Adipose tissue (tissue), 3 donors: ENCODE results near the gene CEP44. TPM values are rescaled to one million over a fixed set of nuclear protein-coding genes. Genes with fewer than 3 reads are reported as not detected.
"Not testable (repeated sequence)": the region's sequence is repeated elsewhere in the genome, so short reads cannot be mapped to it uniquely, and the experiment has no call there.

Experiments
- H3K27ac ChIP-seq: one replicate; pipeline ENCODE4 v1.5.1; 2013; ENCODE audit warnings: low read depth, low read length
- WGBS, 3 donors: extraction: QIAGEN DNeasy Blood & Tissue Kit; methylation state at CpG; one replicate each; pipeline ENCODE4 v1.1.7; 2013; 5-methylcytosine and 5-hydroxymethylcytosine counted together
- polyA plus RNA-seq, 3 donors: library from polyadenylated mRNA; stranded (reverse); fragments of 200-250 nt; gene quantifications; one replicate each; pipeline ENCODE4 v1.2.3, GENCODE V29; 2013
- donor health status: healthy with polysubstance abuse.
- donor health status: Bipolar disorder and iron deficiency.
- donor health status: healthy.

CEP44 gene
- polyA plus RNA-seq, 3 donors = 3.4 to 8.8 (median 4.5) TPM

GRCh38 chr4:174316546-174316945, 32.8 kb downstream of the CEP44 start:
- no peak overlapping the region for H3K27ac ChIP-seq
- WGBS, 3 donors = 79 to 89% (median 83%) methylated on average over 1 of the region's 1 CpG

DNA sequence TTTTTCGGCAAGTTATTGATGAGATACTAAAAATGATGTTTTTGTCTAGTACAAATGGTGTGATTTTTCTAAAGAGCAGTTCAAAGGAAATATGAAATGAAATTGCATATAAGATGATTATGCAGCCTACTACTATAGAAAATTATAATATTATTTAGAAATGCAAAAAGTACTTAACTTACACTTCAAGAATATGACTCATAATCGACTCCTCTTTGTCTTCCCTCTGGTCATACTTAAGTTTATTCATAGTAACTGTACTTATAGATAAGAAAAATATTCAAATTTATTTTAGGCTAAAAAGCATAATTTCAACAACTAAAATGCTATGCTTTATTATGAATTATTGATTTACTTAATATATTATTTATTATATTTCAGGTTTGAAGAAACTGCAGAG, 33.2 kb downstream of the CEP44 start:
- WGBS, 3 donors = 71 to 73% (median 72%) methylated on average over 2 of the region's 2 CpGs
- H3K27ac ChIP-seq = no peak overlapping the region

DNA sequence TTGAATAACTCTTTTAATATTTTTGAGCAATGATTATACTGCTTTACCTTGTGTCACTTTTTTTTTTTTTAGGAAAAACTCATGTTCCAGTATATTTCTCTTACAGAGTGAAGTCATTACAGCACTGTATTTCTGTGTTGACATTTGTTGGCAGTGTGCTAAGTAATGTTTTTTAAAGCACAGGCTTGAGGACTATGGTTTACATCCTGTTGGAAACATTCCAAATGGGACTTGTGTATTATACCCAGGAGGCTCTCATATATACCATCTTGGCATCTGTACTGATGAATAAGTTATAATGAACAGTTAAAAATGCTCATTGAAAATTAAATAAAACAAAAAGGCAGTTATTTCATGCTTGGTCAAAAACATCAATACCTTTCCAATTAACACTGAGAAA, 33.8 kb downstream of the CEP44 start:
- H3K27ac ChIP-seq = no peak overlapping the region

DNA sequence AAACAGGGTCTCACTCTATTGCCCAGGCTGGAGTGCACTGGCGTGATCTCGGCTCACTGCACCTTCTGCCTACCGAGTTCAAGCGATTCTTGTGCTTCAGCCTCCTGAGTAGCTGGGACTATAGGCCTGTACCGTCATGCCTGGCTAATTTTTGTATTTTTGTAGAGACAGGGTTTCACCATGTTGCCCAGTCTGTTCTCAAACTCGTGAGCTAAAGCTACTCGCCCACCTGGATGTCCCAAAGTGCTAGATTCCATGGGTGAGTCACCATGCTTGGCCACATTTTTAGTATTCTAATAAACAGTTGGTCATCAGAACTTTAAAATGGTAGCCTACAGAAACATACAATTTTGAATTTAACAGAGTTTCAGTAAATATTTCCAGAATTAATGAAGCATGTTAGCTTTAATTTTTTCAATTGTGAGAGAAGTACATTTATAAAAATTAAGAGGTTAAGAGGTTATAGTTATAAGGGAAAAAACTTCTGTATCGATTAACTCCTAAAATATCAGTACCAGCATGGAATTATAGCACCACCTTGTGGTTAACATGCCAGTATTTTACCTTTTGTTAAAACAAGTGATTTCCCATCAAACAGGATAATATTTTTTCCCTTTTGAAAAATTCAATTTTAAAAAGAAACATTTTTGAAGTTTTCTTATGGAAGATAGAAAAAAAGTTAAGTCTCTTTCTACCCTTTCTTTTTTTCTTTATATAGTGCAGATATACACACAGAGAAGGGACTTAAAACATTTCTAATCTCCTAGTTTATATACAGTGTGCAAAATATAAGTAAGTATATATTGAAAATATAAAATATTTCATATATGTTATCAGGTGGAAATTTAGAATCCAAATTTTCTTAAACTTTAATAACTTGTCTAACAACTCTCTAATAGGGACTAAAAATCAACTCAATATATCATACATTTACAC, 35.4 kb downstream of the CEP44 start:
- no peak overlapping the region for H3K27ac ChIP-seq
- WGBS, 3 donors = 74 to 79% (median 77%) methylated on average over 8 of the region's 8 CpGs

DNA sequence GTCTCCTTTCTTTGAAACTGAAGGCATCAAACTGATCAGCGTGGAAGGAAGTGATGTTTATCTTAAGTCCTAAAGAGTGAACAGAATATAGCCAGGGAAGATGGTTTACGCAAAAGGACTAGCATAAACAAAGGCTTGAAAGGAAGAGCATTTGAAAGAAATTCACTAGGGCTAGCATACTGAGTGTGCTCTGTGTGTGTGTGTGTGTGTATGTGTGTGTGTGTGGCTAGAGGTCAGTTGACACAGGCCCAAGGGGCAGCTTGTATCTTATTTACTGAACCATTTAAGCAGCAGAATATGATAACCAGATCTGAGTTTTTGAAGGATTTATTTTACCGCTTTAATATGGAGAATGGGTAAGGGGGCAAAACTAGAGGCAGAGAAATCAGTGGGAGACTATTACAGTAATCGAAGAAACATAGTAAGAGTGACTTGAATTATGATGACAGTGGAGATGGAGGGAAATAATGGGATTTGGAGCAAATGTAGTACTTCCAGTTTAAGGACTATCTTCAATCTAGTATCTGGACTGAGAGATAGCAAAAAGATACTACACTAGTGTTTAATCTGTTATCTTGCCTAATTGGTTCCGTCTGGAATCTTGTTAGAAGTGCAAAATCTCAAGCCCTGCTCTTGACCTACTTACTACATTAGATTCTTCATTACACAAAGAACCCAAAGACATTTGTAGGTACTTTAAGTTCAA, 36.9 kb downstream of the CEP44 start:
- WGBS, 3 donors = 75 to 89% (median 79%) methylated on average over 5 of the region's 5 CpGs
- no peak overlapping the region for H3K27ac ChIP-seq

DNA sequence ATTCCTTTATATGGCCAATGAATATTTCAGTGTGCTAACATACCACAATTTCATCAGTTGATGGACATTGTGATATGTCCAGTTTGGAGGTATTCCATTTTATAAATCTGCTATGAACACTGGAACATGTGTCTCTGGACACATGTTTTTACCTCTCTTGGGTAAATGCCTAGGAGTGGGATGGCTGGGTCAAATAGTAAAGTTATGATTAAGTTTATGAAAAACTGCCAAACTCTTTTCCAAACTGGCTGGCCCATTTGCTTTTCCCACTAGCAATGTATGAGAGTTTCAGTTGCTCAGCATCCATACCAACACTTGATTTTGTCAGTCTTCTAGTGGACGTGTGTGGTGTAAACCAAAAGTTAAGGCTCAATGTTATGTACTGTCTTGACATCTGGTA, 40.5 kb downstream of the CEP44 start:
- no peak overlapping the region for H3K27ac ChIP-seq
- WGBS, 3 donors = 80 to 85% (median 82%) methylated on average over 1 of the region's 1 CpG

GRCh38 chr4:174324725-174325124, 41.0 kb downstream of the CEP44 start:
- 81 to 88% (median 81%) methylated on average over 2 of the region's 2 CpGs for WGBS, 3 donors
- no peak overlapping the region for H3K27ac ChIP-seq

DNA sequence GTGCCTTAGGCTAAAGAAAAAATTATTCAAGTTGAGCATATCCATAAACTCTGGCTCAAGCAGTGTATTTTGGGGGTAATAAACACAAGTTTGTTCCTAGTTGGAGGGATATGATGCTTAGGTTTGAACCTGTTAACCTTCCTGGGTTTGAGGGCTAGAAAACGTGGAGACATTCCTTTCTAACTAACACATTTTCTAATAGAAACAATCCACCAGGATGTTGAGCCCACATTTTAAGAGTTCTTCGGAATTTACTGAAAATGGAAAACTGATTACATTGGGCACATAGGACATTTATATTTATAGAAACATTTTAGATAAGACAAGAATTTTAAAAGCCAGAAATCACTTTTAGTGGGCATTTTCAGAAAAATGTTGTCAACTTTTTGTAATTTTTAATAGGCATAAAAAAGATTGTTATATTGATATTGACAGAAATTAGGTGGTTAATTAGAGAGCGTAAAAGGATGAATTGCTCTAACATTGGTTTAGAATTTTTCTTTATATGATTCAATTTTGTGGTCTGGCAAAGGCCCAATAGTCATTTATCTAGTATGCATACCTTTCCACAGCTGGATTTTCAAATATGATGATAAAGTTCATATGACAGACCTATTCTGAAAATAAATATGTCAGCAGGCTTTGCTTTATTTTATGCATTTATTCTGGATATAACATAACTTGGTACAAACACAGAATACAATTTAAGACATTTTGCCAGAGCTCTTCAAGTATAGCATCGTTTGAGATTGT, 49.2 kb downstream of the CEP44 start:
- H3K27ac ChIP-seq = no peak overlapping the region
- 72 to 85% (median 73%) methylated on average over 4 of the region's 4 CpGs for WGBS, 3 donors

DNA sequence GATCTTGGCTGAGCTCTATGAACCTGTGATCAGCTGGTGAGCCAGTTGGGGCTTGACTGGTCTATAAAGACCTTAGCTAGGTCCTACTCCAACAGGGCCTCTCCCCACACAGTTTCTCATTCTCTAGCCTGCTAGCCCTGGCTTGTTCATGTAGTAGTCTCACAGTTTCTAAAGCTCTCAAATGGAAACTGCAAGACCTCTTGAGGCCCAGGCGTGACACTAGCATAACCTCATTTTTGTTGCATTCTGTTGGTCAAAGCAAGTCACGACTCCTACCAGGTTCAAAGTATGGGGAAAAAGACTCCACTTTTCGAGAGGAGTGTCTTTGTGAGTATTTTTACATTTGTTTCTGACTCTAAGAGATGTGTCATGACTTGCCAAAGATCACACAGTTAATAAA, 50.9 kb downstream of the CEP44 start:
- H3K27ac ChIP-seq = no peak overlapping the region
- WGBS, 3 donors = 86 to 93% (median 90%) methylated on average over 3 of the region's 3 CpGs

GRCh38 chr4:174340714-174341113, 57.0 kb downstream of the CEP44 start:
- WGBS, 3 donors = 79 to 87% (median 83%) methylated on average over 2 of the region's 2 CpGs
- no peak overlapping the region for H3K27ac ChIP-seq

- H3K27ac ChIP-seq = no peak overlapping the region
- 90 to 97% (median 96%) methylated on average over 1 of the region's 1 CpG for WGBS, 3 donors
Observed at GRCh38 chr4:174349156-174349555, 65.4 kb downstream of the CEP44 start.

DNA sequence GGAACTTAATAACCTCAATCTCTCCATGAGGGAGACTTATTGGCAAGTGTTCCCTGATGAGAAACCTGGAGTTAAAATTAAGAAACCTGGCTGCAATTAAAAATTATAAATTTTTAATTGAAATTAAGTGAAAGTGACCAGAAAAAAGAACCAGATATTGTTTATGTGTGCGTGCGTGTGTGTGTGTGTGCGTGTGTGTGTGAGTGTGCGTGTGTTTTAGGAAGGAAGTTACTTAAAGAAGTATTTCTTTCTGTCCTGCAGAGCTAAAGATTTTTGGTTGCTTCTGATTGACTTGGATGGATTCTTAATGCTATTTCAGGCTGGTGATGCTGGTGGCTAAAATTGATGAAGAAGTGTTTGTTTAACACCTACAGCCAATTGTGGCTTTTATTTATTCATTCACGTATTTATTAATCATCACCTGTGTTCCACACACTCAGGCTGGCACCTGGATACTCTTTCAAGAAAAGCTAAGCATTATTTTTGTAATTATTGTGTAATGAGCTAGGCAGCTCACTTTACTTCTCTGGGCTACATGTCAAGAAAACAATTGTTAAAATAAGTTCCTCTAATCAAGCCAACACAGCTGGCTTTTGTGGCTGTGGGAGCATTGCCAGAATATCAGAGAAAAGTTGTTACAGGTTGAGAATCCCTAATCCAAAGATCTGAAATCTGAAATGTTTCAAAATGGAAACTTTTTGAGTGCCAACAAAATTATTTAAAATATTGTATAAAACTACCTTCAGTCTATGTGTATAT, 68.5 kb downstream of the CEP44 start:
- H3K27ac ChIP-seq = no peak overlapping the region
- 44 to 54% (median 47%) methylated on average over 5 of the region's 5 CpGs for WGBS, 3 donors

DNA sequence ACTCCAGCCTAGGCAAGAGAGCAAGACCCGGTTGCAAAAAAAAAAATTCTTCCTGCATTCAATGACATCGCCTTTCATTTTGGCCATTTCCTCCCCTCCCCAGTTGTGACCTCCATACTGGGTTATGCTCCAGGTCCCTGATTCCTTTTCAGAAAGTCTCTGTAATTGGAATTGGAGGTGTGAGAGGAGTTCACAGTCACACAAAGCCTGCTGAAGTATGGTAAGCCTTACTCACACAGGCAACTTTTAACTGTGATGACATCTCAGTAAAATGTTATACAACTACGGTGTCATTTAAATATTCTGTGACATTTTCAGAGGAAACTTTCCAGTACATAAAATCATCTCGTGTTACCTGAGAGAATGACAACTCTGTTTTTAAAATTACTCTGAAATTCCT, 73.6 kb downstream of the CEP44 start:
- no peak overlapping the region for H3K27ac ChIP-seq
- 74 to 84% (median 80%) methylated on average over 4 of the region's 4 CpGs for WGBS, 3 donors

DNA sequence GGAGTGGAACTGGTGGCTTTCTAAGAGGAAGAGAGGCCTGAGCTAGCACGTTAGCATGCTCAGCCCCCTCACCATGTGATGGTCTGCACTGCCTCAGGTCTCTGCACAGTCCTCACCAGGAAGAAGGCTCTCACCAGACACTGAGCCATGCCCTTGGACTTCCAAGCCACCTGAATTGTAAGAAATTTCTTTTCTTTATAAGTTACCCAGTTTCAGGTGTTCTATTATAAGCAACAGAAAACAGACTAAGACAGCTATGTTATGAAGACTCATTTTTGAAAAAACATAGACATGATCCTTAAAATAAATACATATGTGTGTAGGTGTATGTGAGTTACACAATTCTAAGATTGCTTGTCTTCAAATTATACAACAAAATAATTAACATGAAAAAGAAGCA, 74.7 kb downstream of the CEP44 start:
- 65 to 69% (median 68%) methylated on average over 1 of the region's 1 CpG for WGBS, 3 donors
- H3K27ac ChIP-seq = no peak overlapping the region

- H3K27ac ChIP-seq = no peak overlapping the region
- 40 to 91% (median 85%) methylated on average over 1 of the region's 1 CpG for WGBS, 3 donors
Observed at GRCh38 chr4:174358829-174359228, 75.1 kb downstream of the CEP44 start.

- H3K27ac ChIP-seq = no peak overlapping the region
- WGBS, 3 donors = 65 to 89% (median 83%) methylated on average over 2 of the region's 2 CpGs
Observed at GRCh38 chr4:174362340-174362739, 78.6 kb downstream of the CEP44 start.

- WGBS, 3 donors = 59 to 83% (median 81%) methylated on average over 1 of the region's 1 CpG
Observed at GRCh38 chr4:174363782-174364181, 80.1 kb downstream of the CEP44 start.

DNA sequence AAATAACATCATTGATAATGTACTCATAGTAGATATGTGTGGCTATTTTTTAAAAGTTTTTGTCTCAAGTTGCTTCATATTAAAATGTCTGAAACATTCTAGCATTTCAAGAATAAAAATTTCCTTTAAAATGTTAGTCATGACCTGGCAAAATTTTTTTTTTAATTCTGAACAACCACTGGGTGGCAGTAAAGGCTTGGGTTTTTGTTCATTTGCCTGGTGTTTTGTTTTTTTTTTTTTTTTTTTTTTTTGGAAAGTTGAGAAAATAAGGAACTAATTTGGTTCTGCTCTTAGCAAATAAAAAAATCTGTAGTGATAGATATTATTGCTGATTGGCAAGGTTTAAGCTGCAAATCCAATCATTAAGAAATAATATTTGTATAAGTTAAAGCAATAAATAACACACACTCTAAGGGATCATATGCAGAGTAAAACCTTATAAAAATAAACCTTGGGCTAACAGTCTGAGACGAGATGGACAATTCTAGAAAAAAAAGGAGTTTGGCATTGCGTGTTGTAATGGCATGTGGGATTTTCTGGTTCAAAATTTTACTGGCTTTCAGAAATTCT, 81.4 kb downstream of the CEP44 start:
- no peak overlapping the region for H3K27ac ChIP-seq
- WGBS, 3 donors = 14 to 42% (median 33%) methylated on average over 2 of the region's 2 CpGs

More at GRCh38 chr4:174363782-174364181, 80.1 kb downstream of the CEP44 start:
- not testable (repeated sequence) for H3K27ac ChIP-seq
